Measurements from ENCODE around the gene HDC.

- no peak for TF ChIP-seq MAX (IDR thresholded peaks at IDR 0.05)
- no peak for TF ChIP-seq FOXM1 (IDR thresholded peaks at IDR 0.05; ENCODE audit: borderline replicate concordance, low read depth)
- TF ChIP-seq CREB1 (IDR thresholded peaks at IDR 0.05; ENCODE audit: low read depth), result no peak
- TF ChIP-seq EP300 (IDR thresholded peaks at IDR 0.05; ENCODE audit: borderline replicate concordance), result no peak
- no peak for TF ChIP-seq TAF1 (IDR thresholded peaks at IDR 0.05; ENCODE audit: low read depth)
These were observed 30.8 kb downstream of the HDC start for GRCh38 chr15:50234764-50235163.
